Stimulated activated naive B cell treated with anti-CD40 and anti-IgM and Interleukin-4, amounts not matched to agents 10 μg/mL and 1 μg/mL and 100 μg/mL, for 72 hours (primary cell): Measurements from ENCODE around the gene ADTRP.

ENCODE experiments used
- ATAC-seq, 2 donors: fragments of 150-1000 bp; cut with Tn5 transposase; replicated peaks; 2 replicates each; pipeline ENCODE4 v1.10.0; 2021; ENCODE audit warnings: moderate library complexity in 1 of 2
- DNase-seq: peaks from one replicate; pipeline ENCODE4 v3.0.0; 2021
- H3K27ac Mint-ChIP-seq: one replicate; pipeline ENCODE4 v1.8.0; 2022; ENCODE audit warnings: mild to moderate bottlenecking, mixed read lengths
- H3K27me3 Mint-ChIP-seq, 2 donors: one replicate each; pipeline ENCODE4 v1.8.0; 2022; ENCODE audit warnings: mixed read lengths in 2 of 2
- H3K36me3 Mint-ChIP-seq, 2 donors: one replicate each; pipeline ENCODE4 v1.8.0; 2022; ENCODE audit warnings: mixed read lengths in 2 of 2, mild to moderate bottlenecking in 1 of 2
- H3K4me1 Mint-ChIP-seq, 2 donors: one replicate each; pipeline ENCODE4 v1.8.0; 2022; ENCODE audit warnings: mixed read lengths in 2 of 2, mild to moderate bottlenecking in 1 of 2
- H3K4me3 Mint-ChIP-seq, 2 donors: one replicate each; pipeline ENCODE4 v1.8.0; 2022; ENCODE audit warnings: mild to moderate bottlenecking in 2 of 2, mixed read lengths in 2 of 2, moderate library complexity in 1 of 2
- H3K9me3 Mint-ChIP-seq, 2 donors: one replicate each; pipeline ENCODE4 v1.8.0; 2022; ENCODE audit warnings: mixed read lengths in 2 of 2, mild to moderate bottlenecking in 1 of 2

The ADTRP gene

DNA sequence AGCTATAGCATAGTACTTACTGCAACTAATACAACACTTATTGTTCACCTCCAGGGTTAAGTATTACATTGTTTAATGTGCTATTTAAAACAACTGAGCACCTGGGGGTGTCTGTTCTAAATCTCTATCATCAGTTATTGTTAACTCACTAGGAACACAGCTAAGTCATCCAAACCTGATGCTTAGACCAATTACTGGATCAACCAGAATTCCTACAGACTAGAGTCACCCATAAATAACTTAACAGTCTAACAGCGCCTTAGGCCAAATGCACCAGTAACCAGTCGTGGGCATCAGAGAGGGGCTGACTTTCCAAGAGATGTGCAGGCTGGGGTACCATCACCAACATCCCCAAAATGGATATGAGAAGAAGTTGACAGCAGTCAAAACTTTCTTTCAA, 110.7 kb downstream of the ADTRP start:
- H3K4me3 Mint-ChIP-seq, result no peak overlapping the region
- H3K27ac Mint-ChIP-seq, result no peak overlapping the region
- H3K27me3 Mint-ChIP-seq, result peaks cover 13 to 15% of the 10 kb centered on the region in 2 donors

DNA sequence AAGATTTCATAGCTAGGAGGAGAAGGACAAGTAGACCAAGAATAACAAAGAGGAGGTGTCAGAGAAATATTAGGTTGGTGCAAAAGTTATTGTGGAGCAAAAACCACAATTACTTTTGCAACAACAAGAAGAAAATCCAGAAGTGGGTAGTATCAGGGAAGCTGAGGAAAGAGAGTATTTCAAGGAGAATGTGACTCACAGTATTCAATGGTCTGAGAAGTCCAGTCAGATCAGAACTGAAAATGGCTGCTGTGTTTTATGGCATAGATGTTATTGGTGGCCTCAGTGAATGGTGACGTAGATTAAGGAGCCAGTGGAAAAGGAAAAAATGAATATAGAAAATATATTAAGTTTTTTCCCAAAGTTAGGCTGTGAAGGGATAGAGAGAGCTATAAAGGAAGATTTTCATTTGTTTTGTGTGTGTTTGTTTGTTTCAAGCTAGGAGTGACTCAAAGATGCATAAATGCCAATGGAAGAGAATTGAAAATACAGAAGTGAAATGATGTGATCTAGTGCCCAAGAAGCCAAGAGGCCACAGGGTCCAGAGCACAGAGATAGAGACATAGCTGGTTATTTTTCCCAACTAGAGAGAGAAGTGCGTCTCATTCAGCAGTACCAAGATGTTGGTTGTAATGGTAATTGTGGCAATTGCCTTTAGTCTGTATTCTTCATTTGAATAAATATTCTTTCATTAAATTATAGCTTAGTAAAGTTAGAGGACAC, 112.8 kb downstream of the ADTRP start:
- Mint-ChIP-seq H3K27me3 (peaks cover 13% of the 10 kb centered on the region in 2 donors), H3K4me1 (peaks cover 4 to 20% of the 10 kb centered on the region in 2 donors), H3K27ac (no peak overlapping the region), H3K9me3 (peaks cover 3 to 5% of the 10 kb centered on the region in 2 donors), H3K36me3 (peaks cover 0 to 3% of the 10 kb centered on the region in 2 donors), H3K4me3 (no peak overlapping the region)
- DNase-seq, result no peak
- ATAC-seq, result peak; percentile 81 to 93

More for the DNA sequence above, 110.7 kb downstream of the ADTRP start:
- Mint-ChIP-seq H3K36me3 (peaks cover 0 to 3% of the 10 kb centered on the region in 2 donors), H3K9me3 (peaks cover 5 to 7% of the 10 kb centered on the region in 2 donors), H3K4me1 (peaks cover 4 to 20% of the 10 kb centered on the region in 2 donors)
- DNase-seq (no peak), ATAC-seq (no peak)
